Measurements from ENCODE around the gene KCNE2. TPM values are rescaled to one million over a fixed set of nuclear protein-coding genes. Genes with fewer than 3 reads are reported as not detected.

Gene KCNE2
- 0.66 TPM for polyA plus RNA-seq (2013, experiment 1 of 2)
- 0.61 TPM for polyA plus RNA-seq (2013, experiment 2 of 2)

GRCh38 chr21:34363733-34364132 is at the start of gene KCNE2:
Gene KCNE2 (plus strand): TSS chr21:34364006. CDS start chr21:34370479, 6,473 bp downstream.
- WGBS, 2 experiments (ENCODE audit: insufficient coverage in 2 of 2), result 82% methylated on average over 2 of the region's 3 CpGs; no CpG with 5 or more reads in 1 of the 2 experiments

GRCh38 chr21:34319585-34319984 is 44.2 kb upstream of the KCNE2 start:
- H3K9me3 ChIP-seq (ENCODE audit: control insufficient read depth, low read length), result no peaks in the 10 kb centered on the region
- 56% methylated on average over 1 of the region's 3 CpGs; no CpG with 5 or more reads in 1 of the 2 experiments for WGBS, 2 experiments (ENCODE audit: insufficient coverage in 2 of 2)

More at GRCh38 chr21:34363733-34364132, at the start of gene KCNE2:
- Histone ChIP-seq H3K4me1 (ENCODE audit: control insufficient read depth, insufficient read depth, low read length, poor library complexity, severe bottlenecking) (no peaks in the 10 kb centered on the region), H3K4me3 (ENCODE audit: extremely low read depth, insufficient read depth, low read length, poor library complexity, severe bottlenecking) (no peak within 1 kb of the TSS), H3K27ac (ENCODE audit: low read depth, low read length, severe bottlenecking) (no peak within 1 kb of the TSS), H3K9me3 (ENCODE audit: control insufficient read depth, low read length) (no peaks in the 10 kb centered on the region), H3K36me3 (ENCODE audit: control insufficient read depth, insufficient read depth, low read length) (no peaks in the 10 kb centered on the region)

GRCh38 chr21:34320011-34320410 is 43.8 kb upstream of the KCNE2 start:
- no peaks in the 10 kb centered on the region for H3K36me3 ChIP-seq (ENCODE audit: control insufficient read depth, insufficient read depth, low read length)
- 88% methylated on average over 3 of the region's 4 CpGs; no CpG with 5 or more reads in 1 of the 2 experiments for WGBS, 2 experiments (ENCODE audit: insufficient coverage in 2 of 2)
- no peak overlapping the region for H3K27ac ChIP-seq (ENCODE audit: low read depth, low read length, severe bottlenecking)
- H3K4me3 ChIP-seq (ENCODE audit: extremely low read depth, insufficient read depth, low read length, poor library complexity, severe bottlenecking), result no peak overlapping the region
- no peaks in the 10 kb centered on the region for H3K4me1 ChIP-seq (ENCODE audit: control insufficient read depth, insufficient read depth, low read length, poor library complexity, severe bottlenecking)
- no peaks in the 10 kb centered on the region for H3K9me3 ChIP-seq (ENCODE audit: control insufficient read depth, low read length)

More at GRCh38 chr21:34319585-34319984, 44.2 kb upstream of the KCNE2 start:
- H3K4me1 ChIP-seq (ENCODE audit: control insufficient read depth, insufficient read depth, low read length, poor library complexity, severe bottlenecking), result no peaks in the 10 kb centered on the region
- no peaks in the 10 kb centered on the region for H3K36me3 ChIP-seq (ENCODE audit: control insufficient read depth, insufficient read depth, low read length)
- no peak overlapping the region for H3K4me3 ChIP-seq (ENCODE audit: extremely low read depth, insufficient read depth, low read length, poor library complexity, severe bottlenecking)
- no peak overlapping the region for H3K27ac ChIP-seq (ENCODE audit: low read depth, low read length, severe bottlenecking)

DNA sequence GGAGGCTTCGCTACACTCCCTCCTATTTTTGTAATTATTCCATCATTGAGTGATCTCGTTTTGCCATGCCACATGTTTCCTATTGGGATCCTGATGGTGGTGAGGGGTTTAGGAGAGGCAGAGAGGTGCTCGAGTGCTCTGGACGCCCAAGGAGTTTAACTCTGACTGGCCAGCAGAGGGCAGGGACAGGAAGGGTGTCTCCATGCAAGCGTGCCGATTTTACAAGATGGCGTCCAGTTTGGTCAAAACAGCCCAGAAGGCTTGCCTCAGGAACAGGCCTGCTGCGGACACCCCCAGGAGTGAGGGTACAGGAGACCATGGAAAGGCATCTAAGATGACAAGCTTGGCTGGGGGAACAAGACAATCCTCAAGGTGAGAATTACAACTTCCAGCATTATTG is 33.8 kb upstream of the KCNE2 start:
- 86 to 94% methylated on average over 6 to 7 of the region's 8 CpGs for WGBS, 2 experiments (ENCODE audit: insufficient coverage in 2 of 2)
- no peak overlapping the region for H3K27ac ChIP-seq (ENCODE audit: low read depth, low read length, severe bottlenecking)
- H3K9me3 ChIP-seq (ENCODE audit: control insufficient read depth, low read length), result peaks cover 6% of the 10 kb centered on the region
- H3K36me3 ChIP-seq (ENCODE audit: control insufficient read depth, insufficient read depth, low read length), result no peaks in the 10 kb centered on the region
- no peaks in the 10 kb centered on the region for H3K4me1 ChIP-seq (ENCODE audit: control insufficient read depth, insufficient read depth, low read length, poor library complexity, severe bottlenecking)
- H3K4me3 ChIP-seq (ENCODE audit: extremely low read depth, insufficient read depth, low read length, poor library complexity, severe bottlenecking), result no peak overlapping the region

DNA sequence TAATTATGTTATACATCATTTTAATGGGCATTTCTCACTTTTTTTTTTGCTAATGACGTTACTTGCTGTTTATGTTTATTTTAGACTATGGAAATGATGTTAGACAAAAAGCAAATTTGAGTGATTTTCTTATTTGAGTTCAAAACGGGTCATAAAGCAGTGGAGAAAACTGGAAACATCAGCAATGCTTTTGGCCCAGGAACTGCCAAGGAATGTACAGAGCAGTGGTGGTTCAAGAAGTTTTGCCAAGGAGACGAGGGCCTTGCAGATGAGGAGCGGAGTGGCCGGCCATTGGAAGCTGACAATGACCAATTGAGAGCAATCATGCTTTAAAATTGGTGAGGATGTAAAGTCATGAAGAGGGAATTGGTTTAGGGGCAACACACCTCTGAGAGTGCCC is 32.1 kb upstream of the KCNE2 start:
- Histone ChIP-seq H3K9me3 (ENCODE audit: control insufficient read depth, low read length) (peaks cover 6% of the 10 kb centered on the region), H3K4me1 (ENCODE audit: control insufficient read depth, insufficient read depth, low read length, poor library complexity, severe bottlenecking) (peaks cover 3% of the 10 kb centered on the region), H3K4me3 (ENCODE audit: extremely low read depth, insufficient read depth, low read length, poor library complexity, severe bottlenecking) (no peak overlapping the region), H3K27ac (ENCODE audit: low read depth, low read length, severe bottlenecking) (no peak overlapping the region), H3K36me3 (ENCODE audit: control insufficient read depth, insufficient read depth, low read length) (no peaks in the 10 kb centered on the region)
- WGBS, 2 experiments (ENCODE audit: insufficient coverage in 2 of 2), result 94 to 97% methylated on average over 4 to 5 of the region's 5 CpGs

DNA sequence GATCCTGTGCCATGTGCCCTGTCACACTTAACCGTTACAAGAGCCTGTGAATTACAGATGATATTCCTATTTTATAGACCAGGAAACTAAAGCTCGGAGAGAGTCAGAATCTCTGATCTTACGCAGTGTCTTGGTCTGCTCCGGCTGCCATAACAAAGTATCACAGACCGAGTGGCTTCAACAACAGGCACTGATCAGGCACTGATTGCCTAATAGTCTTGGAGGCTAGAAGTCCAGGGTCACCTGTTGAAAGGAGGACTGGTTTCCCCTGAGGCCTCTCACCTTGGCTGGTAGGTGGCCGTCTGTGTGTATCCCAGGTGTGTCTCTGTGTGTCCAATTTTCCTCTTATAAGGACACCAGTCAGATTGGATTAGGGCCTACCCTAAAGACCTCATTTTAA is 31.5 kb upstream of the KCNE2 start:
- Histone ChIP-seq H3K9me3 (ENCODE audit: control insufficient read depth, low read length) (peaks cover 6% of the 10 kb centered on the region), H3K4me3 (ENCODE audit: extremely low read depth, insufficient read depth, low read length, poor library complexity, severe bottlenecking) (no peak overlapping the region), H3K27ac (ENCODE audit: low read depth, low read length, severe bottlenecking) (no peak overlapping the region), H3K36me3 (ENCODE audit: control insufficient read depth, insufficient read depth, low read length) (no peaks in the 10 kb centered on the region), H3K4me1 (ENCODE audit: control insufficient read depth, insufficient read depth, low read length, poor library complexity, severe bottlenecking) (peaks cover 7% of the 10 kb centered on the region)
- WGBS, 2 experiments (ENCODE audit: insufficient coverage in 2 of 2), result 94 to 95% methylated on average over 5 to 6 of the region's 6 CpGs

DNA sequence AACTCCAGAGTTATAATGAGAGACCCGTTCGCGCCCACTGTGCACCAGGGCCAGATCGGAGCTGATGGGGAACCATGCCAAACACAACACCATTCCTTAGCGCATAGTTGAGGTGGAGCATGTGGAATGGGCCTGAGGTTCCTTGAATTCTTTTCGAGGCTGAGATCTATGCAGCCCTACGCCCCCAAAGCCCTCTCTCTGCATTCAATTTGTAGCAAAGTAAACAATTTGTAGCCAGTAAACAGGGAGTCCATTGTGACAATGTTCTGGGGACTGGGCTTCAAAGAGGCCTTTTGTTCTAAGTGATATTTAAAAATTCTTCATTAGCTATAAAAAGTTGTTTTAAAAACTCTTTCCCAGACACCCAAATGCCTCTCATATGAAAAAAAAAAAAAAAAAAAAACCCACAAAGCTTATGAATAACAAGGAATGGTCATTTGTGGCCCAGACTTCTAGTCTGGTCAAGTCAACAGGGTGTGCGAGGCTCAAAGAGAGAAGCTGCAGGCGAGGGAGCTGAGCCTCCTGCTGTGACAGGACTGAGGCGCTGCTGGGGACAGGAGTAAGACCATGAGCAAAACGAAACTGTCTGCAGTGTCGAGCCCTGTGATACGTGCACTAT is 30.6 kb upstream of the KCNE2 start:
- Histone ChIP-seq H3K4me1 (ENCODE audit: control insufficient read depth, insufficient read depth, low read length, poor library complexity, severe bottlenecking) (peaks cover 14% of the 10 kb centered on the region), H3K4me3 (ENCODE audit: extremely low read depth, insufficient read depth, low read length, poor library complexity, severe bottlenecking) (no peak overlapping the region), H3K27ac (ENCODE audit: low read depth, low read length, severe bottlenecking) (no peak overlapping the region), H3K9me3 (ENCODE audit: control insufficient read depth, low read length) (peaks cover 6% of the 10 kb centered on the region), H3K36me3 (ENCODE audit: control insufficient read depth, insufficient read depth, low read length) (no peaks in the 10 kb centered on the region)
- WGBS, 2 experiments (ENCODE audit: insufficient coverage in 2 of 2), result 86 to 89% methylated on average over 7 to 13 of the region's 13 CpGs

- H3K27ac ChIP-seq (ENCODE audit: low read depth, low read length, severe bottlenecking), result no peak overlapping the region
- no peaks in the 10 kb centered on the region for H3K36me3 ChIP-seq (ENCODE audit: control insufficient read depth, insufficient read depth, low read length)
- WGBS, 2 experiments (ENCODE audit: insufficient coverage in 2 of 2), result 87 to 92% methylated on average over 6 of the region's 6 CpGs
- peaks cover 14% of the 10 kb centered on the region for H3K4me1 ChIP-seq (ENCODE audit: control insufficient read depth, insufficient read depth, low read length, poor library complexity, severe bottlenecking)
- H3K9me3 ChIP-seq (ENCODE audit: control insufficient read depth, low read length), result no peaks in the 10 kb centered on the region
- no peak overlapping the region for H3K4me3 ChIP-seq (ENCODE audit: extremely low read depth, insufficient read depth, low read length, poor library complexity, severe bottlenecking)
Measured at GRCh38 chr21:34335316-34335715, 28.5 kb upstream of the KCNE2 start.

DNA sequence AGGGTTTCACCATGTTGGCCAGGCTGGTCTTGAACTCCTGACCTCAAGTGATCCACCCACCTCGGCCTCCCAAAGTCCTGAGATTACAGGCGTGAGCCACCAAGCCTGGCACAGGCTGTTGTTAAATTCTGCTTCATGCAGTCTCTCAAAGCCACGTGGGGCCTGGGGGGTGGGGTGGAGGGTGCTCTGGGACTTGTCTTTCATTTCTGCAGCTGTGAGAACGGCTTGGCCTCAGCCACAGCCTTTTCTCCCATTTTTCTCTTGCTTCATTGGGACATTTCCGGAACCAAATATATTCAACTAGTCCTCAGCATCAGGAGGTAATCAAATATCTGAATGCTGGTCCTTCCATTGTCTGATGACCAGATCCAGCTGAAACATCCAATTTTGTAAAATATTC is 27.6 kb upstream of the KCNE2 start:
- no peak overlapping the region for H3K4me3 ChIP-seq (ENCODE audit: extremely low read depth, insufficient read depth, low read length, poor library complexity, severe bottlenecking)
- H3K36me3 ChIP-seq (ENCODE audit: control insufficient read depth, insufficient read depth, low read length), result no peaks in the 10 kb centered on the region
- no peak overlapping the region for H3K27ac ChIP-seq (ENCODE audit: low read depth, low read length, severe bottlenecking)
- no peaks in the 10 kb centered on the region for H3K9me3 ChIP-seq (ENCODE audit: control insufficient read depth, low read length)
- peaks cover 14% of the 10 kb centered on the region for H3K4me1 ChIP-seq (ENCODE audit: control insufficient read depth, insufficient read depth, low read length, poor library complexity, severe bottlenecking)
- 40 to 100% methylated on average over 1 to 3 of the region's 5 CpGs for WGBS, 2 experiments (ENCODE audit: insufficient coverage in 2 of 2)

GRCh38 chr21:34336756-34337391 is 26.9 kb upstream of the KCNE2 start:
- H3K4me3 ChIP-seq (ENCODE audit: extremely low read depth, insufficient read depth, low read length, poor library complexity, severe bottlenecking), result no peak overlapping the region
- no peak overlapping the region for H3K27ac ChIP-seq (ENCODE audit: low read depth, low read length, severe bottlenecking)
- 93 to 95% methylated on average over 12 to 13 of the region's 13 CpGs for WGBS, 2 experiments (ENCODE audit: insufficient coverage in 2 of 2)

GRCh38 chr21:34337741-34338140 is 26.1 kb upstream of the KCNE2 start:
- Histone ChIP-seq H3K9me3 (ENCODE audit: control insufficient read depth, low read length) (no peaks in the 10 kb centered on the region), H3K36me3 (ENCODE audit: control insufficient read depth, insufficient read depth, low read length) (no peaks in the 10 kb centered on the region), H3K27ac (ENCODE audit: low read depth, low read length, severe bottlenecking) (no peak overlapping the region), H3K4me3 (ENCODE audit: extremely low read depth, insufficient read depth, low read length, poor library complexity, severe bottlenecking) (no peak overlapping the region), H3K4me1 (ENCODE audit: control insufficient read depth, insufficient read depth, low read length, poor library complexity, severe bottlenecking) (peaks cover 14% of the 10 kb centered on the region)
- WGBS, 2 experiments (ENCODE audit: insufficient coverage in 2 of 2), result 73 to 88% methylated on average over 2 to 3 of the region's 6 CpGs

More at GRCh38 chr21:34336756-34337391, 26.9 kb upstream of the KCNE2 start:
- Histone ChIP-seq H3K36me3 (ENCODE audit: control insufficient read depth, insufficient read depth, low read length) (no peaks in the 10 kb centered on the region), H3K4me1 (ENCODE audit: control insufficient read depth, insufficient read depth, low read length, poor library complexity, severe bottlenecking) (peaks cover 14% of the 10 kb centered on the region), H3K9me3 (ENCODE audit: control insufficient read depth, low read length) (no peaks in the 10 kb centered on the region)

Data from mesodermal cell (in vitro differentiated cells).